ENCODE measurements around the gene HOXA3.
A peak's percentile ranks its signal among the peaks of the same experiment; 100 is the strongest.

HOXA3 gene

DNA sequence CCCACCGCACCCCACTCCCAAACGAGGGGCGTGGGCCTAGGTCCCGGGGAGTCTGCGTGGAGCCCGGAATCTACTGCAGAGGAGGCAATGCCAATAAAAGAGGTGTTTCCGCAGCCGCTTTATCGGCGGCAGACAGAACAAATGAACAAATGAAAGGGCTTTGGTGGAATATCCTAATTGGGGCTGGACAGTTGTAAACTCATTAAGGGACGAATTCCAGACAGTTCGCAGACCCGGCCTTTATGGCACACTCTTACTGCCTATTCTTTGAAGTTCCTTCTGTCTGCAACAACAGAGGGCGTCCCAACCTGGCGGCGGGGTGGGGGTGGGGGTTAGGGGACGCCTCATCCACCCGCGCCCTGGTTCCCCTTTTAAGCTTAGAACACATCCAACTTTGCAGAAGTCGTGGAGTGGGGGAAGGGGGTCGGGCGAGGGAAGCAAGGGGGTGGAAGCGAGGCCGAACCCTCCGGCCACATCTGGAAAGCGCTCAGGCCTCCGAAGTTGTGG, 8.9 kb upstream of the HOXA3 start:
- Histone ChIP-seq H2BK5ac (ENCODE audit: low read length) (no peak overlapping the region), H2BK15ac (replicated peaks; ENCODE audit: low read depth) (no peak overlapping the region), H3K27me3 (ENCODE audit: insufficient read depth, low read length, poor library complexity) (peaks cover 89% of the 10 kb centered on the region), H4K8ac (ENCODE audit: low read depth, low read length) (no peak overlapping the region), H2AK5ac (ENCODE audit: low read length) (no peak overlapping the region), H2BK120ac (ENCODE audit: low read depth, low read length) (no peak overlapping the region), H3K4me3 (ENCODE audit: low read length) (no peak overlapping the region), H3K4ac (ENCODE audit: low read depth, low read length) (no peak overlapping the region), H3K23ac (ENCODE audit: low read length) (no peak overlapping the region), H3K36me3 (ENCODE audit: control insufficient read depth, insufficient read depth, low read length) (no peaks in the 10 kb centered on the region), H3K9ac (ENCODE audit: low read length) (no peak overlapping the region), H3K79me1 (ENCODE audit: low read length) (no peaks in the 10 kb centered on the region), H3K79me2 (ENCODE audit: control insufficient read depth, insufficient read depth, low read length) (no peaks in the 10 kb centered on the region), H3K4me2 (ENCODE audit: low read length) (no peak overlapping the region), H4K5ac (ENCODE audit: low read length) (no peak overlapping the region), H3K27ac (ENCODE audit: low read depth, low read length) (no peak overlapping the region), H3K18ac (ENCODE audit: low read length) (no peak overlapping the region), H3K4me1 (ENCODE audit: control insufficient read depth, low read depth, low read length) (no peaks in the 10 kb centered on the region), H3K56ac (ENCODE audit: low read length) (no peak overlapping the region)
- no CpG with 5 or more reads among the region's 27 CpGs for WGBS (ENCODE audit: extremely low coverage, insufficient coverage, low lambda C conversion rate)
- no peak for DNase-seq

DNA sequence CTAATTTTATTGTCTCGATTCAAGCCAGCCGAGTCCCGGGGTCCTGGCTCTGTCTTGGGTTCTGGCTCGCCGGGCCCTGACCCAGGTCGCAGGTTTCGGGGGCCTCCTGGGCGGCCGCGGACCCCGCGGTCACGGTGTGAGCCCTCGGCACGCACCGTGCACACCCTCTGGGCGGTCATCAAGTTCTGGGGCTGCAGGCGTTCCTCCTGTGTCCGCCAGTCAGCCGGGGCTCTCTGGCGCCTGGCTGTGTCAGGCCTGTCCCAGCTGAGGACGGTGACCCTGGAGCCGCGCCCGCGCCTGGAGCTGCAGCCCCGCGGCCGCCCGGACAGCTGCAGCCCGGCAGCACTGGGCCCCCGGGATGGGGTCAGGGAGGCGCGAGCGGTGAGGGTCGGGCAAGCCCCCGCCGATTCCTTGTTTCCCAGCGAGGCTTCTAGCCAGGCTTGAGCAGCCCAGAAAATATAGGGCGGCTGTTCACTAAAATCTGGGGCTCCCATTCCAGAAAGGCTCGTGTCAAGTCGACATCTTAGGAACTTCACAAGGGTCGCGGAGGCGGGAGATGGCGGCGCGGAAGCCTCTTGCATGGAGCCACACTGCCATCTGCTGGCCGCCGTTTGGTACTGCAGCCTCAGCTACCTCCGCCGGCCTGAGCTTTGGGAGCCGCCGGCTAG, 8.3 kb upstream of the HOXA3 start:
- Histone ChIP-seq H3K27ac (ENCODE audit: low read depth, low read length) (no peak overlapping the region), H2BK5ac (ENCODE audit: low read length) (no peak overlapping the region)

DNA sequence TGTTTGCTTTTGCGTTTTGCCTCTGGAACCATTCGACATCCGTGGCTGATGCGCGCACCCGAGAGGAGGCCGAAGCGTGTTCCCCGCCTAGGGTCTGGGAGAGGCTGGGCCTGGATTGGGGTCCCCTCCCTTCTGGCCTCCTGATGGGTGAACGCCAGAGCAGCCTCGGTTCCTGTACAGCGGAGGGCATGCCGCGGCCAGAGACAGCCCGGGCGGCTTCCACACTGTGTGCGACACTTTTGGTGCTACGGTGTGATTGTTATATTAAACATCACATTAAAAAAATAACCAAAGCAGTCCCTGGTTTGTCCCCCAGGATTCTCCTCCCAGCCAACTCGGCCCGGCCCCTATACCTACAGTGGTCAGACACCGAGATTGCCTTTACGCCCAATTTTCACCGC, 7.8 kb upstream of the HOXA3 start:
- no peak overlapping the region for H3K9ac ChIP-seq (ENCODE audit: low read length)
- no peak for DNase-seq
- H3K79me1 ChIP-seq (ENCODE audit: low read length) = no peaks in the 10 kb centered on the region
- no peaks in the 10 kb centered on the region for H3K4me1 ChIP-seq (ENCODE audit: control insufficient read depth, low read depth, low read length)
- H3K56ac ChIP-seq (ENCODE audit: low read length) = no peak overlapping the region
- H3K23ac ChIP-seq (ENCODE audit: low read length) = no peak overlapping the region
- H2BK5ac ChIP-seq (ENCODE audit: low read length) = no peak overlapping the region
- no peak overlapping the region for H3K4me2 ChIP-seq (ENCODE audit: low read length)
- H3K18ac ChIP-seq (ENCODE audit: low read length) = no peak overlapping the region
- peaks cover 89% of the 10 kb centered on the region for H3K27me3 ChIP-seq (ENCODE audit: insufficient read depth, low read length, poor library complexity)
- H4K5ac ChIP-seq (ENCODE audit: low read length) = no peak overlapping the region
- H3K27ac ChIP-seq (ENCODE audit: low read depth, low read length) = no peak overlapping the region
- H3K79me2 ChIP-seq (ENCODE audit: control insufficient read depth, insufficient read depth, low read length) = no peaks in the 10 kb centered on the region
- H2BK120ac ChIP-seq (ENCODE audit: low read depth, low read length) = no peak overlapping the region
- no CpG with 5 or more reads among the region's 23 CpGs for WGBS (ENCODE audit: extremely low coverage, insufficient coverage, low lambda C conversion rate)
- no peak overlapping the region for H3K4ac ChIP-seq (ENCODE audit: low read depth, low read length)
- H3K36me3 ChIP-seq (ENCODE audit: control insufficient read depth, insufficient read depth, low read length) = no peaks in the 10 kb centered on the region
- H2BK15ac ChIP-seq (replicated peaks; ENCODE audit: low read depth) = no peak overlapping the region
- H4K8ac ChIP-seq (ENCODE audit: low read depth, low read length) = no peak overlapping the region
- no peak overlapping the region for H2AK5ac ChIP-seq (ENCODE audit: low read length)
- H3K4me3 ChIP-seq (ENCODE audit: low read length) = no peak overlapping the region

More for the DNA sequence above, 8.3 kb upstream of the HOXA3 start:
- DNase-seq = peak; percentile 84
- Histone ChIP-seq H3K56ac (ENCODE audit: low read length) (peak overlapping the region; percentile 67), H3K79me1 (ENCODE audit: low read length) (no peaks in the 10 kb centered on the region), H3K18ac (ENCODE audit: low read length) (no peak overlapping the region), H3K4me3 (ENCODE audit: low read length) (no peak overlapping the region), H3K4me1 (ENCODE audit: control insufficient read depth, low read depth, low read length) (no peaks in the 10 kb centered on the region), H4K8ac (ENCODE audit: low read depth, low read length) (no peak overlapping the region), H3K4ac (ENCODE audit: low read depth, low read length) (no peak overlapping the region), H4K5ac (ENCODE audit: low read length) (no peak overlapping the region), H2BK15ac (replicated peaks; ENCODE audit: low read depth) (no peak overlapping the region), H2AK5ac (ENCODE audit: low read length) (no peak overlapping the region), H3K23ac (ENCODE audit: low read length) (no peak overlapping the region), H3K27me3 (ENCODE audit: insufficient read depth, low read length, poor library complexity) (peaks cover 89% of the 10 kb centered on the region), H3K9ac (ENCODE audit: low read length) (peak overlapping the region; percentile 53), H3K79me2 (ENCODE audit: control insufficient read depth, insufficient read depth, low read length) (no peaks in the 10 kb centered on the region), H2BK120ac (ENCODE audit: low read depth, low read length) (no peak overlapping the region), H3K4me2 (ENCODE audit: low read length) (peak overlapping the region; percentile 64), H3K36me3 (ENCODE audit: control insufficient read depth, insufficient read depth, low read length) (no peaks in the 10 kb centered on the region)
- WGBS (ENCODE audit: extremely low coverage, insufficient coverage, low lambda C conversion rate) = no CpG with 5 or more reads among the region's 54 CpGs

DNA sequence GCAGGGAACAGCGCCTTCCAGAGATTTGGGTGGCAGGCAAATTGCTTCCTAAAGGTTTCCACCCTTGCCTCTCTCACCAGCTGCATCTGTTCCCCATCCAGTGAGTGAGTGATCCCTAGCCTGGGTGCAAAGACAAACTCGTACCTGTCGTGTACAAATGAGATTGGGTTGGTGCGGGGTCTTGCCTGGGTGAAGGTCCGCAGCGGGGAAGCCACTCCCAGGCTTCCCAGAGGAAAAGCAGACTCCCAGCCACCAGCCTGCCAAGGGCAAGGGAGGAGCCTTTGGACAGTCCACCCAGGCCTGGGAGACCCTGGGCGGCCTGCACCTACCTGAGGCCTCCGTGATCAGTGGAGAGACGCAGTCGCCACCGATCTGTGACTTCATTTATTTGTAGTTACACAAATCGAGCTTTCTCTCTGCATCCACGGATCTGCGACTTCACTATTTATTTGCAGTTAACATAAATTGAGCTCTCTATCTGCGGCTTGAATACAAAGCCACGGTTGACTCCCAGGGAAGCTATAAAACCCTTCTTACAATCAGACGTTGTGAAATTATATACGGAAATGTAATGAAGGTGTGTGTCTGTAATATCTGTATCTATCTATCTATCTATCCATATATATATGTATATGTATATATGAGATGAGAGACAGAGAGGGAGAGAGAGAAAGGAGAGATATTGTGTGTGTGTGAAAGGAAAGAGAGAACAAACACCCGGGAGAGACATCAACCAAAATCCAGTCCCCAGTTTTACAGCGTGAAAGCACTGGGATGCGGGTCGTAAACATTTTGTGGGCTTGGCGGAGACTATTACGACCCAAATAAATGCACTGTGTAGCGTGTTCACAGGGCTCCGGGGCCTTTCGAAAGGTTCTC, 7.1 kb upstream of the HOXA3 start:
- H2BK5ac ChIP-seq (ENCODE audit: low read length) = no peak overlapping the region
- no peak overlapping the region for H3K4me3 ChIP-seq (ENCODE audit: low read length)
- DNase-seq = no peak

DNA sequence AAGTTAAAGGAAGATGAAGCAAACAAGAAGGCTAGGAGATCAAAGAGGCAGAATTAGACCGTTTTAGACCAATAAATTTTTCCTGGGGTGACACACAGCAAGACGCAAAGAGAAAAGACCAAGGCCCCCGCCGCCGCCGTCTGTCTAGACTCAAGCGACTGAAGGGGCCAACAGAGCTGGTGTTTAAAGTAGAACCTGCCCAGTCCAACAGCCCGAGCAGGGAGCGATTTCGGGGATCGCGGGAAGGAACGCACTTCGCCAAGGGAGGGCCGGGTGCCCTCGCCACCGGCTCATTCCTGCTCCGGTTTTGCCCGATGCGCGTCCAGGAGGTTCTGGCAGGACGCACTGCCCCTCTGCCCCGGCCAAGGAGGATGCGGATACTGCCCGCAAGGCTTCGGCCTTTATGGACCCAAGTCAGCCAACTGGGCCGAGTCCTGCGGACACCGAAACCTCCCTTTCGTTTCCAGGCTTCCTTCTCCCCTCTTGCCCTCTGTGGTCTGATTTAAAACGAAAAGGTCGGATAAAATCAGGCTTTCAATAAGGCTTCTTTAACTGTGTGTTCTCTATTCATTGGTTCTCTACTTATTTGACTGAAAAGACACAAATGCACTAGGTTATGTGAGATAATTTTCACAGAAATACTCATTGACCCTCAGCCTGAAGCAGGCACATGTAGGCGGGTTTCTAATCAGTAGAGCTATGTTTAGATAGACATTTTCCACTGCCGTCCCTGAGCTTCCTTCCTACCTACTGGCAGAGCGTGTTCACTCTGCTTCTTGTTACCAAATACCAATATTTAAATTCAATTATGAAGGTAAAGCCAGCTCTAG, 6.3 kb upstream of the HOXA3 start:
- Histone ChIP-seq H4K5ac (ENCODE audit: low read length) (no peak overlapping the region), H3K18ac (ENCODE audit: low read length) (no peak overlapping the region), H2BK120ac (ENCODE audit: low read depth, low read length) (no peak overlapping the region), H4K8ac (ENCODE audit: low read depth, low read length) (no peak overlapping the region), H3K4ac (ENCODE audit: low read depth, low read length) (no peak overlapping the region), H3K27me3 (ENCODE audit: insufficient read depth, low read length, poor library complexity) (peaks cover 90% of the 10 kb centered on the region), H3K4me3 (ENCODE audit: low read length) (no peak overlapping the region), H3K9ac (ENCODE audit: low read length) (no peak overlapping the region), H3K36me3 (ENCODE audit: control insufficient read depth, insufficient read depth, low read length) (no peaks in the 10 kb centered on the region), H3K56ac (ENCODE audit: low read length) (no peak overlapping the region), H3K4me2 (ENCODE audit: low read length) (no peak overlapping the region), H2AK5ac (ENCODE audit: low read length) (no peak overlapping the region), H3K79me1 (ENCODE audit: low read length) (no peaks in the 10 kb centered on the region), H3K4me1 (ENCODE audit: control insufficient read depth, low read depth, low read length) (no peaks in the 10 kb centered on the region), H3K23ac (ENCODE audit: low read length) (no peak overlapping the region), H3K27ac (ENCODE audit: low read depth, low read length) (no peak overlapping the region), H2BK15ac (replicated peaks; ENCODE audit: low read depth) (no peak overlapping the region), H3K79me2 (ENCODE audit: control insufficient read depth, insufficient read depth, low read length) (no peaks in the 10 kb centered on the region), H2BK5ac (ENCODE audit: low read length) (no peak overlapping the region)
- DNase-seq = no peak
- no CpG with 5 or more reads among the region's 35 CpGs for WGBS (ENCODE audit: extremely low coverage, insufficient coverage, low lambda C conversion rate)

More for the DNA sequence above, 7.1 kb upstream of the HOXA3 start:
- Histone ChIP-seq H3K4me2 (ENCODE audit: low read length) (no peak overlapping the region), H3K27ac (ENCODE audit: low read depth, low read length) (no peak overlapping the region), H3K23ac (ENCODE audit: low read length) (no peak overlapping the region), H3K36me3 (ENCODE audit: control insufficient read depth, insufficient read depth, low read length) (no peaks in the 10 kb centered on the region), H4K8ac (ENCODE audit: low read depth, low read length) (no peak overlapping the region), H2AK5ac (ENCODE audit: low read length) (no peak overlapping the region), H2BK120ac (ENCODE audit: low read depth, low read length) (no peak overlapping the region), H3K27me3 (ENCODE audit: insufficient read depth, low read length, poor library complexity) (peaks cover 89% of the 10 kb centered on the region), H3K79me1 (ENCODE audit: low read length) (no peaks in the 10 kb centered on the region), H3K4me1 (ENCODE audit: control insufficient read depth, low read depth, low read length) (no peaks in the 10 kb centered on the region), H2BK15ac (replicated peaks; ENCODE audit: low read depth) (no peak overlapping the region), H3K4ac (ENCODE audit: low read depth, low read length) (no peak overlapping the region), H3K56ac (ENCODE audit: low read length) (no peak overlapping the region), H3K18ac (ENCODE audit: low read length) (no peak overlapping the region), H4K5ac (ENCODE audit: low read length) (no peak overlapping the region), H3K79me2 (ENCODE audit: control insufficient read depth, insufficient read depth, low read length) (no peaks in the 10 kb centered on the region), H3K9ac (ENCODE audit: low read length) (no peak overlapping the region)
- no CpG with 5 or more reads among the region's 27 CpGs for WGBS (ENCODE audit: extremely low coverage, insufficient coverage, low lambda C conversion rate)

All from mesendoderm (in vitro differentiated cells).